ENCODE data around the gene SLC7A11. TPM values are rescaled to one million over a fixed set of nuclear protein-coding genes. Genes with fewer than 3 reads are reported as not detected.

The SLC7A11 gene
- total RNA-seq, 1 donor from 2014 or later, result 10.4 TPM

DNA sequence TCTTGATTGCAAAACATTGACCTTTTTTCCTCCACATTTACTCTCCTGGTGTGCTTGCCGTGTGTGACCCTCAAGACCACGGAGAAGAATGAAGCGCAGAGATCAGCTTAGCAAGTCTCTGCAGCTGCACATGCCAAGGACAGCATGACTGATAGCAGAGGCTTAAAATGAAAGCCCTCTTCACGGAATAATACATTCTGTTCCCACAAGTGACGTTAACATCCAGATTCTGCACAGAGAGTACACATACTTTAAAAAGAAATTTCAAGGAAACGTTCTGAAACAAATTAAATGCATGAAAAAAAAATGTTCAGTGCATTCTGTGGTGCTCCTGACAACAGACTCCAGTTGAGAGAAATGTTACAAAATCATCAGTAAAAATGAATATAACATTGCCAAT is 60.9 kb downstream of the SLC7A11 start:
- H3K27ac Mint-ChIP-seq (ENCODE audit: unreplicated experiment), result no peak overlapping the region
- no peak for DNase-seq
- TF ChIP-seq, protein P1, sequence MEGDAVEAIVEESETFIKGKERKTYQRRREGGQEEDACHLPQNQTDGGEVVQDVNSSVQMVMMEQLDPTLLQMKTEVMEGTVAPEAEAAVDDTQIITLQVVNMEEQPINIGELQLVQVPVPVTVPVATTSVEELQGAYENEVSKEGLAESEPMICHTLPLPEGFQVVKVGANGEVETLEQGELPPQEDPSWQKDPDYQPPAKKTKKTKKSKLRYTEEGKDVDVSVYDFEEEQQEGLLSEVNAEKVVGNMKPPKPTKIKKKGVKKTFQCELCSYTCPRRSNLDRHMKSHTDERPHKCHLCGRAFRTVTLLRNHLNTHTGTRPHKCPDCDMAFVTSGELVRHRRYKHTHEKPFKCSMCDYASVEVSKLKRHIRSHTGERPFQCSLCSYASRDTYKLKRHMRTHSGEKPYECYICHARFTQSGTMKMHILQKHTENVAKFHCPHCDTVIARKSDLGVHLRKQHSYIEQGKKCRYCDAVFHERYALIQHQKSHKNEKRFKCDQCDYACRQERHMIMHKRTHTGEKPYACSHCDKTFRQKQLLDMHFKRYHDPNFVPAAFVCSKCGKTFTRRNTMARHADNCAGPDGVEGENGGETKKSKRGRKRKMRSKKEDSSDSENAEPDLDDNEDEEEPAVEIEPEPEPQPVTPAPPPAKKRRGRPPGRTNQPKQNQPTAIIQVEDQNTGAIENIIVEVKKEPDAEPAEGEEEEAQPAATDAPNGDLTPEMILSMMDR (IDR thresholded peaks at IDR 0.05; ENCODE audit: partially characterized antibody, unreplicated experiment), result no peak
- no peaks in the 10 kb centered on the region for H3K36me3 Mint-ChIP-seq (ENCODE audit: unreplicated experiment)
- H3K27me3 Mint-ChIP-seq (ENCODE audit: unreplicated experiment), result no peaks in the 10 kb centered on the region
- H3K4me3 Mint-ChIP-seq (ENCODE audit: unreplicated experiment), result no peak overlapping the region
- H3K4me1 Mint-ChIP-seq (ENCODE audit: low read depth, unreplicated experiment), result peaks cover 15% of the 10 kb centered on the region
- no peaks in the 10 kb centered on the region for H3K9me3 Mint-ChIP-seq (ENCODE audit: unreplicated experiment)

DNA sequence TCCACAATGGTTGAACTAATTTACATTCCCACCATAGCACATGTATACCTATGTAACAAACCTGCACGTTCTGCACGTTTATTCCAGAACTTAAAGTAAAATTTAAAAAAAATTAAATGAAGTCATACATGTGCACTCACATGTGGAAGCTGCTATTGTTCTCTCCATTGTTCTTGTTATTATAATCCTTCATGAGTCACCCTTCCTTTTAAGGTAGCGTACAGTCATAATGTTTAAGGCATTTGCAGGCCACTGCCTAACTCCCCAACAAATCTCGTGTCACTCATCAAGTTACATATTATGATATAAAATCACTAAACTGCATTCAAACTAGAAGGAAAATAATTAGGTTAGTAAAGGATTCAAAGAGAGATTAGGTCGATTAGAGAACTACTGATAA is 63.6 kb downstream of the SLC7A11 start:
- no peak overlapping the region for H3K27ac Mint-ChIP-seq (ENCODE audit: unreplicated experiment)
- TF ChIP-seq, protein P1 (IDR thresholded peaks at IDR 0.05; ENCODE audit: partially characterized antibody, unreplicated experiment), result no peak
- DNase-seq, result no peak
- no peaks in the 10 kb centered on the region for H3K9me3 Mint-ChIP-seq (ENCODE audit: unreplicated experiment)
- no peaks in the 10 kb centered on the region for H3K27me3 Mint-ChIP-seq (ENCODE audit: unreplicated experiment)
- H3K36me3 Mint-ChIP-seq (ENCODE audit: unreplicated experiment), result no peaks in the 10 kb centered on the region
- no peak overlapping the region for H3K4me3 Mint-ChIP-seq (ENCODE audit: unreplicated experiment)
- peaks cover 11% of the 10 kb centered on the region for H3K4me1 Mint-ChIP-seq (ENCODE audit: low read depth, unreplicated experiment)

GRCh38 chr4:138177278-138177968 is 64.7 kb downstream of the SLC7A11 start:
- Mint-ChIP-seq H3K27ac (ENCODE audit: unreplicated experiment) (no peak overlapping the region), H3K4me3 (ENCODE audit: unreplicated experiment) (no peak overlapping the region), H3K36me3 (ENCODE audit: unreplicated experiment) (no peaks in the 10 kb centered on the region), H3K27me3 (ENCODE audit: unreplicated experiment) (no peaks in the 10 kb centered on the region), H3K9me3 (ENCODE audit: unreplicated experiment) (no peaks in the 10 kb centered on the region), H3K4me1 (ENCODE audit: low read depth, unreplicated experiment) (peaks cover 9% of the 10 kb centered on the region)
- DNase-seq, result no peak
- TF ChIP-seq, protein P1 (IDR thresholded peaks at IDR 0.05; ENCODE audit: partially characterized antibody, unreplicated experiment), result no peak

DNA sequence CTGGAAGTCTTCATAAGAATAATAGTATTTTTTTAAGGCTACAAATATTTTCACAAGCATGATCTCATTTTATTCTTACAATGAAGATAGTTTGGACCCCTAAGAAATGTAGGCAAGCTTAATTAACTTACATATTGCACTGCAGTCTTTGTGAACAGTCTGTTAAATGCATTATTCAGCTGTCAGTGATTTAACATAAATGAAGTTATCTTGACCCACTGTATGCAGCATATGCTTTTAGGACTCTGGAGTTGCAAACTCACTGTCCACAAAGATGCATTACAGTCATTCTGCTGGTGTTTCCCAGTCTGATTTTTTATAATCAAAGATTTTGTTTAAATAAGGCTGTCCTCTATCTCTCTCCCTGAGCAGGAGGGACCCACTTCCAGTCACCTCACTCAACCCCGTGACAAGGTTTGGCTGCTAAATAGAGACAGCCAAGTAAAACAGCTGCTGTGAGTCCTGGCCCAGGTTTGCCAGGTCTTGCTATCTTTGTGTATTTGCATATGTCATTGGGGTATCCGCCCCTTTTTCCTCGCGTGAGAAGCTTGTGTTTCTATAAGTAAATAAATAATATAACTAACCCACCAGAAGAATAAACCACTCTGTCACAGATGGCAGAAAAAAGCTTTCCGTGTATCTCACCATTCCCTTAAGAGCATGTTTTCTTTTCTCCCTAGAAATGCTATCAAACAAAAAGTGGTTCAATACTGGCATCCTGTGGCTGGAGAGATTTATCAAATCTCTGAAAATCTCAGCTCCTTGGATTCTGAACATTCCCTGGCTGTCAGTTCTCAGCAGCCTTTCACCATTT is 67.0 kb downstream of the SLC7A11 start:
- Mint-ChIP-seq H3K27ac (ENCODE audit: unreplicated experiment) (no peak overlapping the region), H3K9me3 (ENCODE audit: unreplicated experiment) (no peaks in the 10 kb centered on the region), H3K4me3 (ENCODE audit: unreplicated experiment) (no peak overlapping the region), H3K36me3 (ENCODE audit: unreplicated experiment) (no peaks in the 10 kb centered on the region), H3K27me3 (ENCODE audit: unreplicated experiment) (no peaks in the 10 kb centered on the region), H3K4me1 (ENCODE audit: low read depth, unreplicated experiment) (peaks cover 6% of the 10 kb centered on the region)
- DNase-seq, result no peak
- TF ChIP-seq, protein P1 (IDR thresholded peaks at IDR 0.05; ENCODE audit: partially characterized antibody, unreplicated experiment), result no peak

DNA sequence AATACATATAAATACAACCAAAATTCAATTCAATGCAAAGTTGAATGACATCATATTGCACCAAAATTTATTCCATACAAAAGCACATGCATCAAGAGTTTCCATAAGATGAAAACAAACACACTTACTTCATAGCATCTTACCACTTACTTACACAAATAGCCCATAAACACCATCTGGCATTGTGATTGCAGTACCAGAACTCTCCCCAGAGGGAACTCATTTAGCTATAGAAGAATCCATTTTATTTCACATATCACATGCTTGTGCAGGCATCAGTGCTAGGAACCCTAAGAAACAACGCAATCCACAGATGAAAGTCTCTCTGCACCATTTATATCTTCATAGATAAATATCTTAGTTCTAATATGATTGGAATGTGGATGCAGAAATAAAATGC is 77.9 kb downstream of the SLC7A11 start:
- H3K27me3 Mint-ChIP-seq (ENCODE audit: unreplicated experiment), result peaks cover under 1% of the 10 kb centered on the region
- H3K4me3 Mint-ChIP-seq (ENCODE audit: unreplicated experiment), result no peak overlapping the region
- no peak for DNase-seq
- H3K9me3 Mint-ChIP-seq (ENCODE audit: unreplicated experiment), result no peaks in the 10 kb centered on the region
- peaks cover 21% of the 10 kb centered on the region for H3K4me1 Mint-ChIP-seq (ENCODE audit: low read depth, unreplicated experiment)
- H3K36me3 Mint-ChIP-seq (ENCODE audit: unreplicated experiment), result no peaks in the 10 kb centered on the region
- TF ChIP-seq, protein P1 (IDR thresholded peaks at IDR 0.05; ENCODE audit: partially characterized antibody, unreplicated experiment), result no peak
- no peak overlapping the region for H3K27ac Mint-ChIP-seq (ENCODE audit: unreplicated experiment)
